H1 (cell line): ENCODE measurements around the gene MYLK4. TPM values are rescaled to one million over a fixed set of nuclear protein-coding genes. Genes with fewer than 3 reads are reported as not detected.

Experiments used
- CTCF ChIA-PET: fragments of 300-600 bp; sonication (Branson Sonifier 250); formaldehyde crosslinking; loops from one replicate; lab custom pipeline; 2021; ENCODE audit not compliant: partially characterized antibody; lab: Charles Lee
- POLR2A ChIA-PET: fragments of 300-600 bp; sonication (Branson Sonifier 250); formaldehyde crosslinking; loops from one replicate; lab custom pipeline; 2021; ENCODE audit warnings: inconsistent platforms; ENCODE audit not compliant: partially characterized antibody; lab: Charles Lee
- DNase-seq, 2 experiments: peaks; one replicate each; pipeline versions ENCODE4 v3.0.0 to v3.0.0-alpha.2; 2010 to 2022; ENCODE audit warnings: low spot score in 2 of 2, low read depth in 1 of 2, mixed read lengths in 1 of 2
- FAIRE-seq: peaks from 2 replicates; lab custom pipeline; 2011; peaks lifted over from hg19 to GRCh38; lab: Jason Lieb, UNC
- H2AFZ ChIP-seq: 2 replicates; pipeline ENCODE4 v1.8.1; 2012; ENCODE audit warnings: low read length, inconsistent platforms
- H2AK5ac ChIP-seq: 2 replicates; pipeline ENCODE4 v1.6.1; 2013; ENCODE audit warnings: low read depth, low read length
- H2BK120ac ChIP-seq: replicated peaks from 2 replicates; pipeline ENCODE3; 2013; ENCODE audit warnings: low read depth, low read length, inconsistent platforms
- H2BK12ac ChIP-seq: 2 replicates; pipeline ENCODE4 v1.6.1; 2013; ENCODE audit warnings: low read depth, low read length
- H2BK15ac ChIP-seq: 2 replicates; pipeline ENCODE4 v1.6.1; 2013; ENCODE audit warnings: low read length
- H2BK20ac ChIP-seq: 2 replicates; pipeline ENCODE4 v1.6.1; 2013; ENCODE audit warnings: low read length
- H2BK5ac ChIP-seq: 2 replicates; pipeline ENCODE4 v1.6.1; 2013; ENCODE audit warnings: low read depth, low read length
- H3K14ac ChIP-seq: 2 replicates; pipeline ENCODE4 v1.6.1; 2013; ENCODE audit warnings: inconsistent platforms; ENCODE audit not compliant: insufficient read length
- H3K18ac ChIP-seq: 2 replicates; pipeline ENCODE4 v1.6.1; 2013; ENCODE audit warnings: low read length; ENCODE audit errors: extremely low read depth
- H3K23ac ChIP-seq: 2 replicates; pipeline ENCODE4 v1.6.1; 2013; ENCODE audit warnings: inconsistent platforms; ENCODE audit not compliant: insufficient read length
- H3K23me2 ChIP-seq: 2 replicates; pipeline ENCODE4 v1.6.1; 2013; ENCODE audit warnings: low read depth, low read length
- H3K27ac ChIP-seq: 2 replicates; pipeline ENCODE4 v1.6.1; 2011; ENCODE audit warnings: low read depth, low read length, inconsistent platforms
- H3K27me3 ChIP-seq, 4 experiments: replicated peaks in 1 of 4; 1 replicate in 1 of 4; 2 replicates in 3 of 4; pipeline versions ENCODE4 v1.6.1 to v1.8.1; 2011 to 2013; ENCODE audit warnings: low read length in 3 of 4, mild to moderate bottlenecking in 3 of 4, inconsistent platforms in 2 of 4, mixed read lengths in 2 of 4, moderate library complexity in 1 of 4; ENCODE audit not compliant: control insufficient read depth in 3 of 4, insufficient read depth in 3 of 4; ENCODE audit errors: extremely low read depth in 1 of 4
- H3K36me3 ChIP-seq, 4 experiments: 2 replicates each; pipeline versions ENCODE4 v1.6.1 to v1.8.1; 2011 to 2013; ENCODE audit warnings: mild to moderate bottlenecking in 4 of 4, low read length in 3 of 4, moderate library complexity in 2 of 4, control low read depth in 1 of 4, inconsistent platforms in 1 of 4; ENCODE audit not compliant: insufficient read depth in 4 of 4, control insufficient read depth in 2 of 4
- H3K4ac ChIP-seq: replicated peaks from 2 replicates; pipeline ENCODE3; 2013; ENCODE audit warnings: low read length, low read depth, mixed read lengths, inconsistent platforms; ENCODE audit not compliant: insufficient read length
- H3K4me1 ChIP-seq, 4 experiments: replicated peaks in 1 of 4; 1 replicate in 1 of 4; 2 replicates in 3 of 4; pipeline versions ENCODE4 v1.6.1 to v1.8.1; 2011 to 2013; ENCODE audit warnings: low read length in 3 of 4, inconsistent platforms in 2 of 4, mixed read lengths in 1 of 4; ENCODE audit not compliant: insufficient read depth in 4 of 4, control insufficient read depth in 3 of 4
- H3K4me2 ChIP-seq, 2 experiments: 2 replicates each; pipeline versions ENCODE4 v1.6.1 to v1.8.1; 2011 to 2013; ENCODE audit warnings: low read depth in 2 of 2, low read length in 2 of 2, control low read depth in 1 of 2, inconsistent platforms in 1 of 2, mild to moderate bottlenecking in 1 of 2; ENCODE audit not compliant: insufficient read depth in 1 of 2
- H3K4me3 ChIP-seq, 4 experiments: fragments of 200-600, 300-600 bp in 1 of 4; sonication (generic), shearing (Covaris generic), sonication (Bioruptor Twin) in 1 of 4; 2 replicates each; pipeline versions ENCODE4 v1.5.1 to v1.8.1; 2011 to 2016; ENCODE audit warnings: low read length in 4 of 4, low read depth in 3 of 4, control low read depth in 2 of 4, inconsistent platforms in 2 of 4, mild to moderate bottlenecking in 2 of 4, mixed read lengths in 1 of 4, moderate library complexity in 1 of 4; ENCODE audit not compliant: insufficient read depth in 2 of 4; ENCODE audit errors: extremely low read depth in 1 of 4
- H3K56ac ChIP-seq: replicated peaks from 2 replicates; pipeline ENCODE3; 2013; ENCODE audit warnings: low read depth, mild to moderate bottlenecking, mixed read lengths, low read length, inconsistent platforms; ENCODE audit not compliant: insufficient read length
- H3K79me1 ChIP-seq: 2 replicates; pipeline ENCODE4 v1.6.1; 2013; ENCODE audit warnings: low read depth, low read length, control low read depth
- H3K79me2 ChIP-seq, 2 experiments: 2 replicates each; pipeline versions ENCODE4 v1.6.1 to v1.8.1; 2012 to 2013; ENCODE audit warnings: low read length in 2 of 2, mild to moderate bottlenecking in 2 of 2, inconsistent platforms in 1 of 2; ENCODE audit not compliant: insufficient read depth in 2 of 2, control insufficient read depth in 1 of 2
- H3K9ac ChIP-seq, 4 experiments: replicated peaks in 1 of 4; 1 replicate in 1 of 4; 2 replicates in 3 of 4; pipeline versions ENCODE4 v1.6.1 to v1.8.1; 2011 to 2013; ENCODE audit warnings: low read depth in 3 of 4, low read length in 3 of 4, control low read depth in 2 of 4, mild to moderate bottlenecking in 2 of 4, moderate library complexity in 2 of 4, inconsistent platforms in 1 of 4; ENCODE audit errors: extremely low read depth in 1 of 4
- H3K9me3 ChIP-seq, 2 experiments: 2 replicates each; pipeline versions ENCODE4 v1.6.1 to v1.8.1; 2012 to 2013; ENCODE audit warnings: mild to moderate bottlenecking in 2 of 2, moderate library complexity in 2 of 2, control low read depth in 1 of 2, inconsistent platforms in 1 of 2, low read depth in 1 of 2, low read length in 1 of 2, mixed read lengths in 1 of 2; ENCODE audit not compliant: insufficient read depth in 2 of 2
- H4K20me1 ChIP-seq, 2 experiments: replicated peaks in 1 of 2; 2 replicates each; pipeline versions ENCODE3 to v1.8.1; 2011 to 2013; ENCODE audit warnings: inconsistent platforms in 2 of 2, low read length in 2 of 2, mild to moderate bottlenecking in 1 of 2; ENCODE audit not compliant: insufficient read depth in 2 of 2, control insufficient read depth in 1 of 2
- H4K5ac ChIP-seq: 2 replicates; pipeline ENCODE4 v1.6.1; 2013; ENCODE audit warnings: low read length, low read depth, mixed read lengths, inconsistent platforms; ENCODE audit not compliant: insufficient read length
- H4K8ac ChIP-seq: 2 replicates; pipeline ENCODE4 v1.8.0; 2013; ENCODE audit warnings: mild to moderate bottlenecking, moderate library complexity, low read length, inconsistent platforms; ENCODE audit not compliant: insufficient read depth; ENCODE audit errors: extremely low read depth
- H4K91ac ChIP-seq: replicated peaks from 2 replicates; pipeline ENCODE3; 2013; ENCODE audit warnings: low read length, mixed read lengths, inconsistent platforms; ENCODE audit not compliant: insufficient read length
- HDAC6 ChIP-seq: IDR thresholded peaks from one replicate; pipeline ENCODE4 v1.7.1; 2012; ENCODE audit warnings: low read depth, mild to moderate bottlenecking, inconsistent platforms, low read length, moderate library complexity
- KDM4A ChIP-seq: IDR thresholded peaks from one replicate; pipeline ENCODE4 v1.7.1; 2012; ENCODE audit warnings: low read depth, mild to moderate bottlenecking, moderate library complexity, low read length, inconsistent platforms; ENCODE audit not compliant: severe bottlenecking
- SAP30 ChIP-seq: fragments of 300-600 bp; sonication (generic); IDR thresholded peaks from 2 replicates; pipeline ENCODE4 v1.7.1; 2012; ENCODE audit warnings: low read length, moderate library complexity, mild to moderate bottlenecking, inconsistent platforms; ENCODE audit not compliant: insufficient read depth, insufficient replicate concordance
- WGBS, 2 experiments: shearing (Covaris generic) in 1 of 2; methylation state at CpG; one replicate each; pipeline versions ENCODE4 v1.1.6 to v1.1.7; 2013 to 2015; ENCODE audit warnings: low lambda C conversion rate in 2 of 2, mixed read lengths in 2 of 2, inconsistent platforms in 1 of 2, low coverage in 1 of 2, missing lambda C conversion rate in 1 of 2; ENCODE audit not compliant: insufficient replicate concordance in 2 of 2, insufficient coverage in 1 of 2, insufficient read length in 1 of 2; ENCODE audit errors: extremely low coverage in 1 of 2, missing lambda C conversion rate in 1 of 2; 5-methylcytosine and 5-hydroxymethylcytosine counted together
- polyA plus RNA-seq, 7 experiments: library from polyadenylated mRNA; depleted of rRNA in 3 of 7; stranded (reverse) in 5 of 7; unstranded in 2 of 7; fragments of >200 nt in 5 of 7; fragments of 200-250 nt in 2 of 7; gene quantifications; 1 replicate in 5 of 7; 2 replicates in 1 of 7; 4 replicates in 1 of 7; pipeline versions ENCODE4 v1.2.1 to v1.2.3, GENCODE V29; 2011 to 2013; ENCODE audit warnings: missing spikeins in 2 of 7, mixed read lengths in 2 of 7
- total RNA-seq: library from RNA; stranded (reverse); fragmentation: NEBNext Ultra II Directional; extraction: Animal tissue kit (Norgen Biotek cat#: 25700); gene quantifications from 2 replicates; pipeline ENCODE4 v1.2.1, GENCODE V29; 2021

The MYLK4 gene
- total and polyA plus RNA-seq, 2 of the 8 experiments (the other 6 are each of a cell fraction or from before 2014, with no cell fraction given) = 0.11 to 0.17 TPM

DNA sequence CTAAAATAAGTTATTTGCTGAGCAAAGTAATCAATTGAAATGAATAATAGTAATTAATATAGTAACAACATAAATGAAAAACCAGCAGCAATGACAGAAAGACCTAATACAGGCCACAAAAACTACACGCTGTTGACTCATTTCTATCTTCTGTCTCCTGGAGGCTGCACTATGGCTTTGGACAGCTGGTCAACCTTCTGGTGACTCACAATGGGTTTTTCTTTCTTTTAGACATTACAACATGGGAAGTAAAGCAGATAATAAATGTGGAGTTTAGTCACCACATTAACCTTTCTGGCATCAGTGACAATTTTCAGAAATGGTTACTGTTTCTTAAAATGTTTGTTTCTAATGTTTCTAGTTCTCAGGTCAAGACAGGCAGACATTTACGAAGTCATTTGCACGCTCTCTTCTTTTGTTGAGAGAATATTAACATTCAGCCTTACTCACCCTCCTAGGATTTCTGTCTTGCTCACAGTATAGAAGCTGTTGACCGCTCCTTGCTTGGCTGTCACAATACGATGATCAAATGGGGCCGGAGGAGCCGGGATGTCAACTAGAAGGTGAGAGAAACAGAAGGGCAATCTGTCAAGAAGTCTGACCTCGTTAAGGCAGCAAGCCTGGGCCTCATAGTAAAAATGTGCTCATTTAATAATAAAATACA is 62.2 kb downstream of the MYLK4 start:
- Histone ChIP-seq H3K23ac (no peak overlapping the region), H3K23me2 (no peaks in the 10 kb centered on the region), H2AK5ac (no peak overlapping the region), H3K56ac (no peak overlapping the region), H3K27me3 (no peaks in the 10 kb centered on the region; a peak in 1 of 7 replicates), H2BK5ac (no peak overlapping the region), H3K79me2 (no peaks in the 10 kb centered on the region), H2BK20ac (no peak overlapping the region), H2BK15ac (no peak overlapping the region), H4K8ac (no peak overlapping the region), H3K4me3 (no peak overlapping the region), H3K4me2 (no peak overlapping the region), H2AFZ (no peak overlapping the region), H2BK120ac (no peak overlapping the region), H3K4ac (no peak overlapping the region), H2BK12ac (no peak overlapping the region), H3K14ac (no peak overlapping the region), H4K91ac (no peak overlapping the region), H3K18ac (no peak overlapping the region), H3K9ac (no peak overlapping the region), H3K9me3 (no peaks in the 10 kb centered on the region), H4K20me1 (no peaks in the 10 kb centered on the region), H4K5ac (no peak overlapping the region), H3K4me1 (no peaks in the 10 kb centered on the region; a peak in 1 of 7 replicates), H3K36me3 (no peaks in the 10 kb centered on the region), H3K79me1 (no peaks in the 10 kb centered on the region), H3K27ac (no peak overlapping the region)
- TF ChIP-seq KDM4A = no peak
- no peak for TF ChIP-seq SAP30
- TF ChIP-seq HDAC6 = no peak
- no peak for FAIRE-seq
- no peak for DNase-seq
- ChIA-PET POLR2A (no interaction called here), CTCF (no interaction called here)
- WGBS, 2 experiments = 87% methylated on average over 8 of the region's 8 CpGs; no CpG with 5 or more reads in 1 of the 2 experiments
